ENCODE measurements around the gene ARHGDIB. TPM values are rescaled to one million over a fixed set of nuclear protein-coding genes. Genes with fewer than 3 reads are reported as not detected.

Gene ARHGDIB
- total RNA-seq, 1 experiment from 2014 or later: 4.3 TPM

DNA sequence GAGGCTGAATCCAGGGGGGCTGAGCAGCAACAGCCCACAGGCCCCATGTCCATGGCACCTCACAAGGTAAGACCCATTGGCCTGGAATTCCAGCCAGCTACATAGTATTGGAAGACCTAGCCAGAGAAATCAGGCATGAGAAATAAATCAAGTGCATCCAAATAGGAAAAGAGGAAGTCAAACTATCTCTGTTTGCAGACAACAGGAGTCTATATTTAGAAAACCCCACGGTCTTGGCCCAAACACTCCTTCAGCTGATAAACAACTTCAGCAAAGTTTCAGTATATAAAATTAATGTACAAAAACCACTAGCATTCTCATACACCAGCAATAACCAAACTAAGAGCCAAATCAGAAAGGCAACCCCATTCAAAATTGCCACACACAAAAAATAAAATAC is 28.4 kb upstream of the ARHGDIB start:
- Histone ChIP-seq H3K9me2 (ENCODE audit: insufficient read depth) (no peaks in the 10 kb centered on the region), H3K36me3 (ENCODE audit: control insufficient read depth in 1 of 2, insufficient read depth in 2 of 2, low read length in 2 of 2) (no peaks in the 10 kb centered on the region), H3K79me2 (ENCODE audit: insufficient read depth, low read length) (no peaks in the 10 kb centered on the region), H3K27me3 (ENCODE audit: insufficient read depth, low read length) (no peaks in the 10 kb centered on the region), H3K9ac (ENCODE audit: low read length) (no peak overlapping the region), H3K4me3 (replicated peaks in 1 of 2; ENCODE audit: low read depth in 1 of 2, low read length in 2 of 2) (no peak overlapping the region), H3K4me2 (ENCODE audit: low read length) (no peak overlapping the region), H3K4me1 (ENCODE audit: control insufficient read depth in 1 of 2, insufficient read depth in 2 of 2, low read length in 2 of 2) (no peaks in the 10 kb centered on the region), H2AFZ (ENCODE audit: low read depth, low read length, poor library complexity, severe bottlenecking) (no peak overlapping the region), H3K27ac (ENCODE audit: low read depth, low read length) (no peak overlapping the region), H4K20me1 (ENCODE audit: insufficient read depth) (no peaks in the 10 kb centered on the region), H3K9me3 (ENCODE audit: control insufficient read depth in 1 of 2, insufficient read depth in 1 of 2, low read depth in 1 of 2, low read length in 2 of 2) (no peaks in the 10 kb centered on the region)
- ATAC-seq: no peak
- POLR2A ChIA-PET: no interaction called here
- CTCF ChIA-PET: no interaction called here
- no peak for DNase-seq (ENCODE audit: low read depth, low spot score)
- RAD21 ChIA-PET (ENCODE audit: low non-redundant PET in 1 of 2, low total read pairs in 2 of 2, uncharacterized antibody in 2 of 2, unreplicated experiment in 2 of 2): no interaction called here
- intact Hi-C loops (cut with micrococcal nuclease): loop anchor here (10.0 kb wide), 1 partner anchor 805 kb away; no protein-coding TSS in a partner anchor
- TF ChIP-seq POLR2AphosphoS5 (IDR thresholded peaks at IDR 0.05; ENCODE audit: low read depth, low read length) (no peak), CEBPB (IDR thresholded peaks at IDR 0.05; ENCODE audit: low read depth) (no peak), FOSL1 (IDR thresholded peaks at IDR 0.05; ENCODE audit: low read depth) (no peak), RAD21 (IDR thresholded peaks at IDR 0.05; ENCODE audit: low read depth) (no peak), SIN3A (IDR thresholded peaks at IDR 0.05; ENCODE audit: low read depth) (no peak), JUND (IDR thresholded peaks at IDR 0.05) (no peak), YY1 (IDR thresholded peaks at IDR 0.05; ENCODE audit: extremely low read depth, insufficient replicate concordance, low read depth, low read length) (no peak), ZFX (IDR thresholded peaks at IDR 0.05) (no peak), EZH2phosphoT487 (IDR thresholded peaks at IDR 0.05; ENCODE audit: borderline replicate concordance) (no peak), ZNF274 (IDR thresholded peaks at IDR 0.05; ENCODE audit: low read depth, low read length) (no peak), SP1 (IDR thresholded peaks at IDR 0.05; ENCODE audit: low read depth) (no peak)
- TF ChIP-seq, protein P1, sequence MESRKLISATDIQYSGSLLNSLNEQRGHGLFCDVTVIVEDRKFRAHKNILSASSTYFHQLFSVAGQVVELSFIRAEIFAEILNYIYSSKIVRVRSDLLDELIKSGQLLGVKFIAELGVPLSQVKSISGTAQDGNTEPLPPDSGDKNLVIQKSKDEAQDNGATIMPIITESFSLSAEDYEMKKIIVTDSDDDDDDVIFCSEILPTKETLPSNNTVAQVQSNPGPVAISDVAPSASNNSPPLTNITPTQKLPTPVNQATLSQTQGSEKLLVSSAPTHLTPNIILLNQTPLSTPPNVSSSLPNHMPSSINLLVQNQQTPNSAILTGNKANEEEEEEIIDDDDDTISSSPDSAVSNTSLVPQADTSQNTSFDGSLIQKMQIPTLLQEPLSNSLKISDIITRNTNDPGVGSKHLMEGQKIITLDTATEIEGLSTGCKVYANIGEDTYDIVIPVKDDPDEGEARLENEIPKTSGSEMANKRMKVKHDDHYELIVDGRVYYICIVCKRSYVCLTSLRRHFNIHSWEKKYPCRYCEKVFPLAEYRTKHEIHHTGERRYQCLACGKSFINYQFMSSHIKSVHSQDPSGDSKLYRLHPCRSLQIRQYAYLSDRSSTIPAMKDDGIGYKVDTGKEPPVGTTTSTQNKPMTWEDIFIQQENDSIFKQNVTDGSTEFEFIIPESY (IDR thresholded peaks at IDR 0.05; ENCODE audit: extremely low read depth, insufficient replicate concordance, low read length): no peak
- no TSS peak for BruUV-seq (replicated peaks)
